SU-DHL-6 (cell line): ENCODE data around the gene MPP1.

Experiments used
- H2AFZ ChIP-seq: fragments of 200-600 bp; sonication (generic); 2 replicates; pipeline ENCODE4 v1.6.1; 2014; ENCODE audit warnings: low read depth, mild to moderate bottlenecking, moderate library complexity, mixed read lengths, antibody characterized with exemption, low read length; ENCODE audit not compliant: severe bottlenecking
- H3F3A ChIP-seq: fragments of 200-600 bp; shearing (Covaris generic); 2 replicates; pipeline ENCODE4 v1.6.0; 2016; ENCODE audit warnings: antibody characterized with exemption, mild to moderate bottlenecking; ENCODE audit not compliant: insufficient read depth
- H3K27ac ChIP-seq: fragments of 200-600 bp; sonication (generic); 2 replicates; pipeline ENCODE4 v1.5.1; 2016; ENCODE audit warnings: low read depth, mild to moderate bottlenecking, low read length, moderate library complexity, mixed read lengths
- H3K27me3 ChIP-seq: fragments of 200-600 bp; sonication (generic), shearing (Covaris generic); 2 replicates; pipeline ENCODE4 v1.6.0; 2014; ENCODE audit warnings: mild to moderate bottlenecking, low read length
- H3K36me3 ChIP-seq: fragments of 200-600 bp; sonication (generic); 2 replicates; pipeline ENCODE4 v1.6.1; 2014; ENCODE audit warnings: mild to moderate bottlenecking, low read length, mixed read lengths
- H3K4me2 ChIP-seq: fragments of 300-600, 200-600 bp; shearing (Covaris generic), sonication (generic); 2 replicates; pipeline ENCODE4 v1.6.0; 2014; ENCODE audit warnings: low read length, low read depth, mild to moderate bottlenecking; ENCODE audit not compliant: poor library complexity, severe bottlenecking
- H3K4me3 ChIP-seq: fragments of 200-600 bp; sonication (generic); 2 replicates; pipeline ENCODE4 v1.5.1; 2014; ENCODE audit warnings: antibody characterized with exemption, low read length, mild to moderate bottlenecking, mixed read lengths; ENCODE audit not compliant: insufficient read depth, poor library complexity, severe bottlenecking
- H3K79me2 ChIP-seq: fragments of 200-600 bp; sonication (generic); 2 replicates; pipeline ENCODE4 v1.6.1; 2014; ENCODE audit warnings: mild to moderate bottlenecking, low read length, moderate library complexity; ENCODE audit not compliant: insufficient read depth
- H3K9ac ChIP-seq: fragments of 200-600 bp; sonication (generic); 2 replicates; pipeline ENCODE4 v1.7.0; 2014; ENCODE audit warnings: mild to moderate bottlenecking, low read length
- H3K9me2 ChIP-seq: fragments of 200-600 bp; sonication (generic); replicated peaks from 2 replicates; pipeline ENCODE4 v1.6.1; 2014; ENCODE audit warnings: low read length; ENCODE audit not compliant: insufficient read depth
- H3K9me3 ChIP-seq: fragments of 200-600 bp; sonication (generic); 2 replicates; pipeline ENCODE4 v1.6.1; 2014; ENCODE audit warnings: low read length, mixed read lengths; ENCODE audit not compliant: insufficient read depth
- H4K20me1 ChIP-seq: fragments of 200-600 bp; sonication (generic); 2 replicates; pipeline ENCODE4 v1.6.1; 2014; ENCODE audit warnings: low read depth, mild to moderate bottlenecking, antibody characterized with exemption, low read length, moderate library complexity, mixed read lengths
- EZH2phosphoT487 ChIP-seq: fragments of 200-600 bp; sonication (generic), shearing (Covaris generic); conservative IDR thresholded peaks from 2 replicates; pipeline ENCODE4 v1.6.1; 2018; ENCODE audit warnings: mild to moderate bottlenecking, antibody characterized with exemption, low read length, moderate library complexity, mixed read lengths
- TF ChIP-seq, protein P1 (sequence below): fragments of 200-600 bp; sonication (generic); IDR thresholded peaks from one replicate; pipeline ENCODE4 v1.5.1; 2017; ENCODE audit warnings: antibody characterized with exemption, mild to moderate bottlenecking, low read length, moderate library complexity; ENCODE audit not compliant: insufficient read depth, poor library complexity, severe bottlenecking

Gene MPP1

GRCh38 chrX:154791939-154792338 lies 13.3 kb downstream of the MPP1 start:
- no peak overlapping the region for H3K4me3 ChIP-seq
- H3K27ac ChIP-seq = no peak overlapping the region
- no peak overlapping the region for H2AFZ ChIP-seq
- H3K79me2 ChIP-seq = no peaks in the 10 kb centered on the region
- no peak overlapping the region for H3K4me2 ChIP-seq
- no peak overlapping the region for H3K9ac ChIP-seq
- H3K36me3 ChIP-seq = no peaks in the 10 kb centered on the region
- H3K9me2 ChIP-seq = no peaks in the 10 kb centered on the region
- TF ChIP-seq, protein P1, sequence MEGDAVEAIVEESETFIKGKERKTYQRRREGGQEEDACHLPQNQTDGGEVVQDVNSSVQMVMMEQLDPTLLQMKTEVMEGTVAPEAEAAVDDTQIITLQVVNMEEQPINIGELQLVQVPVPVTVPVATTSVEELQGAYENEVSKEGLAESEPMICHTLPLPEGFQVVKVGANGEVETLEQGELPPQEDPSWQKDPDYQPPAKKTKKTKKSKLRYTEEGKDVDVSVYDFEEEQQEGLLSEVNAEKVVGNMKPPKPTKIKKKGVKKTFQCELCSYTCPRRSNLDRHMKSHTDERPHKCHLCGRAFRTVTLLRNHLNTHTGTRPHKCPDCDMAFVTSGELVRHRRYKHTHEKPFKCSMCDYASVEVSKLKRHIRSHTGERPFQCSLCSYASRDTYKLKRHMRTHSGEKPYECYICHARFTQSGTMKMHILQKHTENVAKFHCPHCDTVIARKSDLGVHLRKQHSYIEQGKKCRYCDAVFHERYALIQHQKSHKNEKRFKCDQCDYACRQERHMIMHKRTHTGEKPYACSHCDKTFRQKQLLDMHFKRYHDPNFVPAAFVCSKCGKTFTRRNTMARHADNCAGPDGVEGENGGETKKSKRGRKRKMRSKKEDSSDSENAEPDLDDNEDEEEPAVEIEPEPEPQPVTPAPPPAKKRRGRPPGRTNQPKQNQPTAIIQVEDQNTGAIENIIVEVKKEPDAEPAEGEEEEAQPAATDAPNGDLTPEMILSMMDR = no peak
- TF ChIP-seq EZH2phosphoT487 = no peak
- H3K27me3 ChIP-seq = no peaks in the 10 kb centered on the region
- no peaks in the 10 kb centered on the region for H3F3A ChIP-seq
- no peaks in the 10 kb centered on the region for H3K9me3 ChIP-seq
- H4K20me1 ChIP-seq = no peaks in the 10 kb centered on the region

DNA sequence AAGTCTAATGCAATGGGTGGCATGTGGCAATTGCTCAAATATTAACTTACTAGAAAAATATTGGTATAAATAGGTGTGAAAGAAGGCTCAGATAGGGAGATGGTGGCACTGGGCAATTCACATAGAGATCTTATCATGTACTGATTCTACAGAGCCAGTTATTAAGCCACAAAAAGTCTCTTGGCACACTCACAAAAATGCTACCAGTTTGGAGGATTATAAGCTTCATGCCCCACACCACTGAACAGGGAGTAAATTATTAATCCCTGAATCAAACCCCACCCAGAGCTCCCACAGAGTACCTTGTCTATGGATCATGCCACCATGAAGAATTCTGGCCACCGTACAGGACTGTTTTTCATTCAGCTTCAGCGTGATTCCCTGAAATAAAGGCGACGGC lies 13.8 kb downstream of the MPP1 start:
- no peaks in the 10 kb centered on the region for H3K79me2 ChIP-seq
- no peaks in the 10 kb centered on the region for H3K9me3 ChIP-seq
- no peaks in the 10 kb centered on the region for H3K36me3 ChIP-seq
- no peak overlapping the region for H3K9ac ChIP-seq
- no peak overlapping the region for H3K27ac ChIP-seq
- H3K9me2 ChIP-seq = no peaks in the 10 kb centered on the region
- no peak overlapping the region for H3K4me3 ChIP-seq
- H2AFZ ChIP-seq = no peak overlapping the region
- H3K4me2 ChIP-seq = no peak overlapping the region
- TF ChIP-seq, protein P1 = no peak
- TF ChIP-seq EZH2phosphoT487 = no peak
- no peaks in the 10 kb centered on the region for H4K20me1 ChIP-seq
- no peaks in the 10 kb centered on the region for H3F3A ChIP-seq
- H3K27me3 ChIP-seq = no peaks in the 10 kb centered on the region

DNA sequence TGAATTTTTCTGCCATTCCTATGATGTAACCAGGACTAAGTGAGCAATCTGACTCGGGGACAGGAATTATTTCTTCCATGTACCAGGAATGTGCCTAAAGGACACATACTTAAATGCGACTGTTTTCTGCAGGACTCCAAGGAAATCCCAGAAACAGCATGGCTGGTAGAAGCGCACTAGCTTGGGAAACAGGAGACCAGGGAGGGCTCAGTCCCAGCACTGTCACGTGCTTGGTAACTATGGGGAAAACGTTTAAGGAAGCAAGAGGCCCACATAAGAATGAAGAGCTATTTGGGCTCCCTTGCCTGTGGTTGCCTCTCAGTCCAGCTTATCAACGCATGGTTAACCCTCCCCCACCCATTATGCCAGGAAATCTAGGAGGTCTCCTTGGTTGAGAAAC lies 19.6 kb downstream of the MPP1 start:
- no peak overlapping the region for H3K4me3 ChIP-seq

More for the DNA sequence above, 19.6 kb downstream of the MPP1 start:
- no peaks in the 10 kb centered on the region for H3K79me2 ChIP-seq
- TF ChIP-seq, protein P1 = no peak
- no peak for TF ChIP-seq EZH2phosphoT487
- no peaks in the 10 kb centered on the region for H3F3A ChIP-seq
- H3K9ac ChIP-seq = no peak overlapping the region
- H3K9me3 ChIP-seq = no peaks in the 10 kb centered on the region
- H3K27ac ChIP-seq = no peak overlapping the region
- no peaks in the 10 kb centered on the region for H3K27me3 ChIP-seq
- no peaks in the 10 kb centered on the region for H3K36me3 ChIP-seq
- H3K4me2 ChIP-seq = no peak overlapping the region
- H4K20me1 ChIP-seq = no peaks in the 10 kb centered on the region
- H2AFZ ChIP-seq = no peak overlapping the region
- H3K9me2 ChIP-seq = no peaks in the 10 kb centered on the region
